K562 (cell line): Measurements from ENCODE around the gene CNPY2. TPM values are rescaled to one million over a fixed set of nuclear protein-coding genes. Genes with fewer than 3 reads are reported as not detected.

Experiments used
- FOS ChIP-seq: IDR thresholded peaks from 3 replicates; pipeline ENCODE4 v1.6.1; 2011; ENCODE audit not compliant: insufficient read length; ENCODE audit errors: extremely low read depth
- MNT ChIP-seq, 2 experiments: fragments of 450-650 bp; conservative IDR thresholded peaks; 2 replicates each; pipeline ENCODE4 v1.6.1; 2017; ENCODE audit warnings: mild to moderate bottlenecking in 2 of 2, moderate library complexity in 2 of 2
- MTF1 ChIP-seq: fragments of 250-450 bp; sonication (Bioruptor Pico); IDR thresholded peaks from 2 replicates; pipeline ENCODE4 v1.9.0; 2021; ENCODE audit warnings: moderate library complexity, mild to moderate bottlenecking, inconsistent platforms, borderline replicate concordance
- SMARCC2 ChIP-seq: fragments of 450-650 bp; IDR thresholded peaks from 2 replicates; pipeline ENCODE4 v1.6.1; 2017; ENCODE audit warnings: antibody characterized with exemption, moderate library complexity, mild to moderate bottlenecking, low read depth
- SP2 ChIP-seq: IDR thresholded peaks from 2 replicates; pipeline ENCODE4 v1.6.1; 2011; ENCODE audit warnings: mild to moderate bottlenecking, low read depth, low read length, moderate library complexity; ENCODE audit not compliant: poor library complexity, severe bottlenecking; ENCODE audit errors: extremely low read depth
- SRSF3 ChIP-seq: fragments of 200-400 bp; formaldehyde crosslinking; IDR thresholded peaks from 2 replicates; pipeline ENCODE4 v1.6.1; 2016; ENCODE audit warnings: mild to moderate bottlenecking, low read length, moderate library complexity; ENCODE audit not compliant: insufficient read depth
- STAG1 ChIP-seq: sonication (generic); formaldehyde crosslinking; IDR thresholded peaks from 2 replicates; pipeline ENCODE4 v1.5.0; 2020; ENCODE audit warnings: missing genetic modification reagents, borderline replicate concordance
- TEAD2 ChIP-seq: fragments of 450-650 bp; IDR thresholded peaks from 2 replicates; pipeline ENCODE4 v1.6.1; 2016; ENCODE audit warnings: missing genetic modification characterization, control low read depth, missing compliant biosample characterization
- ZKSCAN8 ChIP-seq: fragments of 200-800 bp; sonication (Bioruptor generic); IDR thresholded peaks from 2 replicates; pipeline ENCODE4 v1.6.1; 2016; ENCODE audit warnings: missing genetic modification characterization, missing compliant biosample characterization
- polyA plus RNA-seq, 8 experiments: library from polyadenylated mRNA; depleted of rRNA in 4 of 8; stranded (reverse) in 5 of 8; unstranded in 3 of 8; fragments of >200 nt; fragmentation: Nextera tagmentation in 2 of 8; fragmentation: Illumina TruSeq in 1 of 8; extraction: Ambion mirVana in 2 of 8; extraction: Trizol in 1 of 8; gene quantifications; 2 replicates each; pipeline versions ENCODE4 v1.2.1 to v1.2.3, GENCODE V29; 2011 to 2014; ENCODE audit warnings: inconsistent platforms in 1 of 8, missing spikeins in 1 of 8
- total RNA-seq, 7 experiments: library from RNA; depleted of rRNA in 6 of 7; stranded (reverse); fragments of >200 nt in 6 of 7; fragmentation: Illumina TruSeq in 2 of 7; extraction: Trizol in 2 of 7; gene quantifications; 2 replicates each; pipeline versions ENCODE4 v1.2.1 to v1.2.3, GENCODE V29; 2011 to 2021; ENCODE audit warnings: low replicate concordance in 1 of 7
- TF ChIP-seq, protein P1 (sequence below): fragments of 150-350 bp; IDR thresholded peaks from 2 replicates; pipeline ENCODE4 v1.6.1; 2014; ENCODE audit warnings: low read depth, mild to moderate bottlenecking, low read length, borderline replicate concordance
- TF ChIP-seq, protein P2 (sequence below): fragments of 200-800 bp; sonication (Bioruptor generic); IDR thresholded peaks from 2 replicates; pipeline ENCODE4 v1.6.1; 2017; ENCODE audit warnings: missing genetic modification characterization, missing compliant biosample characterization

CNPY2 gene
- total and polyA plus RNA-seq, 9 of the 15 experiments (the other 6 are each of a cell fraction or from before 2014, with no cell fraction given) = 33.8 to 190 (median 138) TPM

DNA sequence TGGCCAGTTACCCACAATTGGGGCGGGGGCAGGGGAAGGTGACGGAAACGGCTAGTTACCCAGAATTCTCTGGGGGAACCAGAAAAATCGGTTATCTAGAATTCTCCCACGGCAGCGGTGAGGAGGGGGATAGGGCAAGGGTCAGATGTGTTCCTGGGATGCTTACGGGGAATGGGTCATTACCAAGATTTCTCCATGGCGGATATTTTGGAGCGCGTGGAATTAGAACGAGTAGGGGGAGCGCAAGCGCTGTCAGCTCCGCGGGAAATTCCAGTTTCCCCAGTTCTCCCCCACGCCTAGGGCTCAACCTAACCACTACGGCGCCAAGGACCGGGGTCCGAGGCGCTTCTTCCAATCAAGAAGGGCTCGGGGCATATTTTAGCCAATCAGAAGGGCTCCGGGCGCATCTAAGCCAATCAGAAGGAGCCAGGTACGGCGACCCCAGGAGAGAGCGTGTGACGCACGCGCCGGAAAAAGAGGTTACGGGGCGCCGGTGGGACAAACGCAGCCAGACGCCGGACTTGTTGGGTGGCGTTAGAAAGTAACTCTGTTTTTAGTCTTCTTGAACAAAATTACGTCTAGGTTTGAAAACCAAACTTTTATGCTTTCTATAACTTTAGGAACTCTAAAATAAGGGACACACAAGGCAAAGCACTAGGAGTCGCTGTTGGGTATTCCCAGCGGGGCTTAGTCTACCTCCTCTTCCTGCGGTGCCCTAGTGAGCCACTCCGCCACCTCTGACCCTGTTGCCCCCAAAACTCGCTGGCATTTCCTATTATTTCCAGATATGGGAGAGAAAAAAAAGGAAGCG, 18.1 kb upstream of the CNPY2 start, which contains the start of gene PAN2 (continued):
- TF ChIP-seq, protein P1, sequence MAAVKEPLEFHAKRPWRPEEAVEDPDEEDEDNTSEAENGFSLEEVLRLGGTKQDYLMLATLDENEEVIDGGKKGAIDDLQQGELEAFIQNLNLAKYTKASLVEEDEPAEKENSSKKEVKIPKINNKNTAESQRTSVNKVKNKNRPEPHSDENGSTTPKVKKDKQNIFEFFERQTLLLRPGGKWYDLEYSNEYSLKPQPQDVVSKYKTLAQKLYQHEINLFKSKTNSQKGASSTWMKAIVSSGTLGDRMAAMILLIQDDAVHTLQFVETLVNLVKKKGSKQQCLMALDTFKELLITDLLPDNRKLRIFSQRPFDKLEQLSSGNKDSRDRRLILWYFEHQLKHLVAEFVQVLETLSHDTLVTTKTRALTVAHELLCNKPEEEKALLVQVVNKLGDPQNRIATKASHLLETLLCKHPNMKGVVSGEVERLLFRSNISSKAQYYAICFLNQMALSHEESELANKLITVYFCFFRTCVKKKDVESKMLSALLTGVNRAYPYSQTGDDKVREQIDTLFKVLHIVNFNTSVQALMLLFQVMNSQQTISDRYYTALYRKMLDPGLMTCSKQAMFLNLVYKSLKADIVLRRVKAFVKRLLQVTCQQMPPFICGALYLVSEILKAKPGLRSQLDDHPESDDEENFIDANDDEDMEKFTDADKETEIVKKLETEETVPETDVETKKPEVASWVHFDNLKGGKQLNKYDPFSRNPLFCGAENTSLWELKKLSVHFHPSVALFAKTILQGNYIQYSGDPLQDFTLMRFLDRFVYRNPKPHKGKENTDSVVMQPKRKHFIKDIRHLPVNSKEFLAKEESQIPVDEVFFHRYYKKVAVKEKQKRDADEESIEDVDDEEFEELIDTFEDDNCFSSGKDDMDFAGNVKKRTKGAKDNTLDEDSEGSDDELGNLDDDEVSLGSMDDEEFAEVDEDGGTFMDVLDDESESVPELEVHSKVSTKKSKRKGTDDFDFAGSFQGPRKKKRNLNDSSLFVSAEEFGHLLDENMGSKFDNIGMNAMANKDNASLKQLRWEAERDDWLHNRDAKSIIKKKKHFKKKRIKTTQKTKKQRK = no peak
- TF ChIP-seq TEAD2 (tag) (0 out of 2 replicates have a peak, but pooled peaks have one; percentile 21), MNT (conservative IDR thresholded peaks at IDR 0.05) (peak; percentile 76 to 83), SP2 (peak; percentile 69), STAG1 (no peak), SMARCC2 (peak; percentile 25; the same call in 1 of the 2 replicates), MTF1 (CRISPR knock-in tag) (no peak), ZKSCAN8 (peak; percentile 79; the same call in 1 of the 2 replicates), FOS (peak; percentile 97), SRSF3 (no peak)
- TF ChIP-seq, protein P2, sequence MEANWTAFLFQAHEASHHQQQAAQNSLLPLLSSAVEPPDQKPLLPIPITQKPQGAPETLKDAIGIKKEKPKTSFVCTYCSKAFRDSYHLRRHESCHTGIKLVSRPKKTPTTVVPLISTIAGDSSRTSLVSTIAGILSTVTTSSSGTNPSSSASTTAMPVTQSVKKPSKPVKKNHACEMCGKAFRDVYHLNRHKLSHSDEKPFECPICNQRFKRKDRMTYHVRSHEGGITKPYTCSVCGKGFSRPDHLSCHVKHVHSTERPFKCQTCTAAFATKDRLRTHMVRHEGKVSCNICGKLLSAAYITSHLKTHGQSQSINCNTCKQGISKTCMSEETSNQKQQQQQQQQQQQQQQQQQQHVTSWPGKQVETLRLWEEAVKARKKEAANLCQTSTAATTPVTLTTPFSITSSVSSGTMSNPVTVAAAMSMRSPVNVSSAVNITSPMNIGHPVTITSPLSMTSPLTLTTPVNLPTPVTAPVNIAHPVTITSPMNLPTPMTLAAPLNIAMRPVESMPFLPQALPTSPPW (CRISPR knock-in tag) = peak; percentile 68
